IMR-90 (cell line): ENCODE results near the gene LYZL1. TPM values are rescaled to one million over a fixed set of nuclear protein-coding genes. Genes with fewer than 3 reads are reported as not detected.

Experiments used
- ATAC-seq: fragments of 200-7000 bp; cut with Tn5 transposase; 2 replicates; pipeline ENCODE4 v1.9.1; 2020; ENCODE audit warnings: low read depth, mild to moderate bottlenecking, moderate library complexity
- BruUV-seq: library from RNA; stranded (reverse); fragments of 400-500 nt; replicated peaks from 2 replicates; lab custom pipeline; 2021; lab: Mats Ljungman, UMichigan
- CTCF ChIA-PET: fragments of 300-600 bp; formaldehyde crosslinking; extraction: SDS; loops from one replicate; lab custom pipeline; 2021; ENCODE audit warnings: antibody characterized with exemption; lab: Yijun Ruan, JAX
- POLR2A ChIA-PET: fragments of 300-600 bp; sonication (Branson Sonifier 250); formaldehyde crosslinking; loops from one replicate; lab custom pipeline; 2022; ENCODE audit warnings: antibody characterized with exemption; ENCODE audit not compliant: unreplicated experiment; lab: Charles Lee
- DNase-seq: peaks from one replicate; pipeline ENCODE4 v3.0.0; 2013
- H2AFZ ChIP-seq: replicated peaks from 2 replicates; pipeline ENCODE3; 2013; ENCODE audit warnings: low read length, mild to moderate bottlenecking; ENCODE audit not compliant: poor library complexity
- H2AK5ac ChIP-seq: 2 replicates; pipeline ENCODE4 v1.6.1; 2013; ENCODE audit warnings: low read depth, low read length, inconsistent platforms
- H2AK9ac ChIP-seq: replicated peaks from 2 replicates; pipeline ENCODE3; 2013; ENCODE audit warnings: mild to moderate bottlenecking, low read depth, low read length, moderate library complexity; ENCODE audit not compliant: poor library complexity
- H2BK120ac ChIP-seq: 2 replicates; pipeline ENCODE4 v1.6.1; 2013; ENCODE audit warnings: low read depth, low read length, inconsistent platforms
- H2BK15ac ChIP-seq: 3 replicates; pipeline ENCODE4 v1.6.1; 2013; ENCODE audit warnings: low read depth, low read length, inconsistent platforms
- H2BK20ac ChIP-seq: 2 replicates; pipeline ENCODE4 v1.6.1; 2013; ENCODE audit warnings: low read depth, mild to moderate bottlenecking, inconsistent platforms, low read length, moderate library complexity
- H2BK5ac ChIP-seq: 2 replicates; pipeline ENCODE4 v1.6.1; 2013; ENCODE audit warnings: mild to moderate bottlenecking, low read depth, low read length, inconsistent platforms; ENCODE audit not compliant: poor library complexity, severe bottlenecking
- H3K14ac ChIP-seq: replicated peaks from 2 replicates; pipeline ENCODE4 v1.6.1; 2013; ENCODE audit warnings: low read depth, low read length, inconsistent platforms
- H3K18ac ChIP-seq: 2 replicates; pipeline ENCODE4 v1.6.1; 2013; ENCODE audit warnings: low read depth, low read length, control low read depth
- H3K23ac ChIP-seq: 2 replicates; pipeline ENCODE4 v1.6.1; 2013; ENCODE audit warnings: low read depth, low read length, inconsistent platforms
- H3K27ac ChIP-seq: 2 replicates; pipeline ENCODE4 v1.5.1; 2013; ENCODE audit warnings: mild to moderate bottlenecking, control low read depth, low read length; ENCODE audit not compliant: insufficient read depth
- H3K27me3 ChIP-seq: 2 replicates; pipeline ENCODE4 v1.6.1; 2013; ENCODE audit warnings: low read length; ENCODE audit not compliant: control insufficient read depth, insufficient read depth
- H3K36me3 ChIP-seq: 2 replicates; pipeline ENCODE4 v1.6.1; 2013; ENCODE audit warnings: low read length, mixed read lengths; ENCODE audit not compliant: control insufficient read depth, insufficient read depth
- H3K4ac ChIP-seq: 2 replicates; pipeline ENCODE4 v1.6.1; 2013; ENCODE audit warnings: low read depth, low read length, inconsistent platforms
- H3K4me1 ChIP-seq: 2 replicates; pipeline ENCODE4 v1.6.1; 2013; ENCODE audit warnings: low read length, mixed read lengths; ENCODE audit not compliant: control insufficient read depth, insufficient read depth
- H3K4me2 ChIP-seq: 2 replicates; pipeline ENCODE4 v1.6.1; 2013; ENCODE audit warnings: low read depth, mild to moderate bottlenecking, control low read depth, low read length, moderate library complexity
- H3K4me3 ChIP-seq: 2 replicates; pipeline ENCODE4 v1.5.1; 2013; ENCODE audit warnings: low read depth, mild to moderate bottlenecking, control low read depth, low read length, moderate library complexity; ENCODE audit not compliant: insufficient read depth
- H3K56ac ChIP-seq: 2 replicates; pipeline ENCODE4 v1.6.1; 2013; ENCODE audit warnings: low read length, inconsistent platforms; ENCODE audit not compliant: insufficient read depth; ENCODE audit errors: extremely low read depth
- H3K79me1 ChIP-seq, 2 experiments: 2 replicates each; pipeline ENCODE4 v1.6.1; 2013; ENCODE audit warnings: low read length in 2 of 2, inconsistent platforms in 1 of 2, low read depth in 1 of 2
- H3K9ac ChIP-seq: 2 replicates; pipeline ENCODE4 v1.6.1; 2013; ENCODE audit warnings: low read depth, low read length, control low read depth
- H3K9me1 ChIP-seq: 2 replicates; pipeline ENCODE4 v1.6.1; 2013; ENCODE audit warnings: low read length, inconsistent platforms; ENCODE audit not compliant: insufficient read depth
- H3K9me3 ChIP-seq: 2 replicates; pipeline ENCODE4 v1.6.1; 2013; ENCODE audit warnings: low read length; ENCODE audit not compliant: control insufficient read depth, insufficient read depth
- H4K20me1 ChIP-seq: 2 replicates; pipeline ENCODE4 v1.6.1; 2013; ENCODE audit warnings: low read length, inconsistent platforms; ENCODE audit not compliant: insufficient read depth
- H4K5ac ChIP-seq: 2 replicates; pipeline ENCODE4 v1.6.1; 2013; ENCODE audit warnings: mild to moderate bottlenecking, low read depth, low read length, control low read depth
- H4K8ac ChIP-seq, 2 experiments: 2 replicates each; pipeline ENCODE4 v1.6.1; 2013; ENCODE audit warnings: low read depth in 2 of 2, low read length in 2 of 2, control low read depth in 1 of 2, inconsistent platforms in 1 of 2
- H4K91ac ChIP-seq: 2 replicates; pipeline ENCODE4 v1.6.1; 2013; ENCODE audit warnings: low read depth, low read length, inconsistent platforms; ENCODE audit not compliant: insufficient read depth
- CEBPB ChIP-seq: IDR thresholded peaks from 2 replicates; pipeline ENCODE4 v1.6.1; 2012; ENCODE audit warnings: low read depth, low read length, improper control_type of control experiment
- MXI1 ChIP-seq: IDR thresholded peaks from 2 replicates; pipeline ENCODE4 v1.6.1; 2012; ENCODE audit warnings: low read depth, mild to moderate bottlenecking, low read length, moderate library complexity, borderline replicate concordance
- POLR2A ChIP-seq: IDR thresholded peaks from 2 replicates; pipeline ENCODE4 v1.6.1; 2012; ENCODE audit warnings: mild to moderate bottlenecking, low read depth, low read length
- RAD21 ChIP-seq: IDR thresholded peaks from 2 replicates; pipeline ENCODE4 v1.6.1; 2012; ENCODE audit warnings: low read length, improper control_type of control experiment
- RCOR1 ChIP-seq: IDR thresholded peaks from 2 replicates; pipeline ENCODE4 v1.6.1; 2012; ENCODE audit warnings: mild to moderate bottlenecking, low read length, improper control_type of control experiment; ENCODE audit not compliant: insufficient replicate concordance
- RFX5 ChIP-seq: IDR thresholded peaks from 2 replicates; pipeline ENCODE4 v1.8.0; 2012; ENCODE audit warnings: low read depth, mild to moderate bottlenecking, low read length, moderate library complexity
- SMC3 ChIP-seq: fragments of 150-350 bp; IDR thresholded peaks from 2 replicates; pipeline ENCODE4 v1.6.1; 2016; ENCODE audit warnings: low read depth, mild to moderate bottlenecking, antibody characterized with exemption, low read length, moderate library complexity
- WGBS, 2 experiments: methylation state at CpG; one replicate each; pipeline versions ENCODE4 v1.1.5 to v1.1.7; 2013; ENCODE audit warnings: missing lambda C conversion rate in 2 of 2; ENCODE audit not compliant: insufficient read length in 1 of 2; ENCODE audit errors: extremely low coverage in 2 of 2; 5-methylcytosine and 5-hydroxymethylcytosine counted together
- dilution Hi-C: fragments of 300-500 bp; cut with HindIII; formaldehyde crosslinking; loops from one replicate; pipeline ENCODE4 v1.14.3; 2018; ENCODE audit warnings: low sequenced_read_pairs; ENCODE audit not compliant: unreplicated experiment
- in situ Hi-C: fragments of 300-500 bp; cut with MboI; formaldehyde crosslinking; loops from 3 replicates; pipeline ENCODE4 v1.14.3; 2019; ENCODE audit warnings: low sequenced_read_pairs, inconsistent platforms, mixed read lengths
- intact Hi-C: fragments of 100-400 bp; cut with micrococcal nuclease; formaldehyde crosslinking; loops from 2 replicates; pipeline ENCODE4 v1.10.0; 2022
- polyA plus RNA-seq, 3 experiments: library from polyadenylated mRNA; depleted of rRNA; stranded (reverse); fragments of >200 nt; gene quantifications; 2 replicates each; pipeline ENCODE4 v1.2.3, GENCODE V29; 2012; ENCODE audit warnings: low replicate concordance in 1 of 3
- total RNA-seq: library from RNA; depleted of rRNA; stranded (reverse); fragments of >200 nt; gene quantifications from 2 replicates; pipeline ENCODE4 v1.2.3, GENCODE V29; 2012
- TF ChIP-seq, protein P1 (sequence below): fragments of 150-350 bp; IDR thresholded peaks from 2 replicates; pipeline ENCODE4 v1.6.1; 2017; ENCODE audit warnings: mild to moderate bottlenecking, antibody characterized with exemption, low read length, low read depth
- TF ChIP-seq, protein P2 (sequence below): fragments of 150-350 bp; IDR thresholded peaks from 2 replicates; pipeline ENCODE4 v1.6.1; 2016; ENCODE audit warnings: low read depth, mild to moderate bottlenecking, low read length, moderate library complexity, borderline replicate concordance

The LYZL1 gene
- total and polyA plus RNA-seq, 2 of the 4 experiments (the other 2 are of a cell fraction) = not detected

DNA sequence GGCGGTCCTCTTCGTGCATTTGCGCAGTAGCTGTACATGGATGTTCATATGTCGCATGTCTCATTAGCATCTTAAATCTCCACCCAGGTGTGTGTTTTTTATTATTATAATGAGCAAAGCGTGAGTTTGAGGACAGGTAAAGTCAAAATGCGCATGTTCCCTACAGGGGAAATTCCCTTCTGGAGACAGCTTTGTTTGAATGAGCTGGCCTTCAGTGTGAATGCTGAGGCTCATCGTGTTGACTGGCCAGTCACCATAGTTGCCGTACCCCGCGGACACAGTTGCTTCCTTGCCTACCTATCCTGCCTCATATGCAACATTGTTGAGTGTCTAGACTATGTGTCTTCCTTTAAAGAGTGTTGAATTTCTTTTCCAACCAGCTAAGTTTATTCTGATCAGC lies 13.6 kb downstream of the LYZL1 start:
- no peak overlapping the region for H2AK9ac ChIP-seq
- H3K9me3 ChIP-seq = peaks cover 25% of the 10 kb centered on the region
- no peak overlapping the region for H3K14ac ChIP-seq
- H3K27me3 ChIP-seq = no peaks in the 10 kb centered on the region; the same call in 1 of the 2 replicates
- no TSS peak for BruUV-seq
- no peaks in the 10 kb centered on the region for H3K4me1 ChIP-seq
- no peak overlapping the region for H3K27ac ChIP-seq
- H3K36me3 ChIP-seq = no peaks in the 10 kb centered on the region
- dilution Hi-C loops = no loop called here
- no peak overlapping the region for H3K4ac ChIP-seq
- H3K9ac ChIP-seq = no peak overlapping the region
- no peak overlapping the region for H2BK120ac ChIP-seq
- no peak overlapping the region for H3K4me3 ChIP-seq
- in situ Hi-C loops = loop anchor here (5.0 to 10.0 kb wide), 2 partner anchors 308 to 635 kb away; no protein-coding TSS in a partner anchor
- no peaks in the 10 kb centered on the region for H3K79me1 ChIP-seq
- H4K8ac ChIP-seq = no peak overlapping the region
- ATAC-seq (no peak), DNase-seq (no peak)
- H2BK20ac ChIP-seq = no peak overlapping the region
- no peak overlapping the region for H2AK5ac ChIP-seq
- no peak overlapping the region for H2AFZ ChIP-seq
- intact Hi-C loops = loop anchor here (5.0 to 10.0 kb wide), 3 partner anchors 258 to 460 kb away; no protein-coding TSS in a partner anchor
- no peak overlapping the region for H4K91ac ChIP-seq
- no peak overlapping the region for H4K5ac ChIP-seq
- no peak overlapping the region for H3K56ac ChIP-seq
- CTCF ChIA-PET = interaction anchor here (2.6 to 3.0 kb wide), 2 partner anchors 170 to 639 kb away, joined by 8 to 16 read pairs; no protein-coding TSS in a partner anchor
- no peak overlapping the region for H2BK15ac ChIP-seq
- H4K20me1 ChIP-seq = no peaks in the 10 kb centered on the region
- no peak overlapping the region for H3K23ac ChIP-seq
- H3K4me2 ChIP-seq = no peak overlapping the region
- TF ChIP-seq, protein P1, sequence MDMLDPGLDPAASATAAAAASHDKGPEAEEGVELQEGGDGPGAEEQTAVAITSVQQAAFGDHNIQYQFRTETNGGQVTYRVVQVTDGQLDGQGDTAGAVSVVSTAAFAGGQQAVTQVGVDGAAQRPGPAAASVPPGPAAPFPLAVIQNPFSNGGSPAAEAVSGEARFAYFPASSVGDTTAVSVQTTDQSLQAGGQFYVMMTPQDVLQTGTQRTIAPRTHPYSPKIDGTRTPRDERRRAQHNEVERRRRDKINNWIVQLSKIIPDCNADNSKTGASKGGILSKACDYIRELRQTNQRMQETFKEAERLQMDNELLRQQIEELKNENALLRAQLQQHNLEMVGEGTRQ = no peak
- no peak for TF ChIP-seq MXI1
- no peak for TF ChIP-seq CEBPB
- no peak for TF ChIP-seq POLR2A
- TF ChIP-seq SMC3 = no peak
- no peak for TF ChIP-seq RCOR1
- TF ChIP-seq, protein P2, sequence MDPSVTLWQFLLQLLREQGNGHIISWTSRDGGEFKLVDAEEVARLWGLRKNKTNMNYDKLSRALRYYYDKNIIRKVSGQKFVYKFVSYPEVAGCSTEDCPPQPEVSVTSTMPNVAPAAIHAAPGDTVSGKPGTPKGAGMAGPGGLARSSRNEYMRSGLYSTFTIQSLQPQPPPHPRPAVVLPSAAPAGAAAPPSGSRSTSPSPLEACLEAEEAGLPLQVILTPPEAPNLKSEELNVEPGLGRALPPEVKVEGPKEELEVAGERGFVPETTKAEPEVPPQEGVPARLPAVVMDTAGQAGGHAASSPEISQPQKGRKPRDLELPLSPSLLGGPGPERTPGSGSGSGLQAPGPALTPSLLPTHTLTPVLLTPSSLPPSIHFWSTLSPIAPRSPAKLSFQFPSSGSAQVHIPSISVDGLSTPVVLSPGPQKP = no peak
- TF ChIP-seq RAD21 = no peak
- TF ChIP-seq RFX5 = no peak
- no peak overlapping the region for H3K18ac ChIP-seq
- POLR2A ChIA-PET = no interaction called here
- no peaks in the 10 kb centered on the region for H3K9me1 ChIP-seq
- no peak overlapping the region for H2BK5ac ChIP-seq
- WGBS, 2 experiments = no CpG with 5 or more reads among the region's 10 CpGs
